ENCODE results near the gene WNT2B.

DNA sequence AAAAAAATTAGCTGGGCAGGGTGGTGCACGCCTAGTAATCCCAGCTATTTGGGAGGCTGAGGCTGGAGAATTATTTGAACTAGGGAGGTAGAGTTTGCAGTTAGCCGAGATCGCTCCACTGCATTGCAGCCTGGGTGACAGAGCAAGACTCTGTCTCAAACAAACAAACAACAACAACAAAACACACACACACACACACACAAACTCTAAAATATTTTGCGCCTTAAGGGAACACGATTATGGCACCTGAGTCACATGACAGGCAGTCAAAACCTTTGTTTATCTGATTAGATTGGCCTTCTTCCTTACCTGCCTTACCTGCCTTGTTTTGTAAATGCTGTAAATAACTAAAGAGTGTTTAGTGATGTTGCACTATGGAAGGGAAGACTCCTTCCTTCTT, 20.6 kb upstream of the WNT2B start:
- TF ChIP-seq GATA2 (IDR thresholded peaks at IDR 0.05; ENCODE audit: low read depth, low read length) (no peak), GATA3 (IDR thresholded peaks at IDR 0.05; ENCODE audit: low read depth, low read length) (no peak)

Measured in SH-SY5Y (cell line).